NCI-H2196 treated with DMSO at 0.1 percent for 48 hours (cell line): ENCODE results near the gene DECR2.
A peak's percentile ranks its signal among the peaks of the same experiment; 100 is the strongest.
"Not testable (repeated sequence)": the region's sequence is repeated elsewhere in the genome, so short reads cannot be mapped to it uniquely, and the experiment has no call there.

Experiments
- DNase-seq: peaks from one replicate; lab custom pipeline; 2025; ENCODE audit not compliant: unreplicated experiment; lab: John Stamatoyannopoulos, UW

The DECR2 gene

DNA sequence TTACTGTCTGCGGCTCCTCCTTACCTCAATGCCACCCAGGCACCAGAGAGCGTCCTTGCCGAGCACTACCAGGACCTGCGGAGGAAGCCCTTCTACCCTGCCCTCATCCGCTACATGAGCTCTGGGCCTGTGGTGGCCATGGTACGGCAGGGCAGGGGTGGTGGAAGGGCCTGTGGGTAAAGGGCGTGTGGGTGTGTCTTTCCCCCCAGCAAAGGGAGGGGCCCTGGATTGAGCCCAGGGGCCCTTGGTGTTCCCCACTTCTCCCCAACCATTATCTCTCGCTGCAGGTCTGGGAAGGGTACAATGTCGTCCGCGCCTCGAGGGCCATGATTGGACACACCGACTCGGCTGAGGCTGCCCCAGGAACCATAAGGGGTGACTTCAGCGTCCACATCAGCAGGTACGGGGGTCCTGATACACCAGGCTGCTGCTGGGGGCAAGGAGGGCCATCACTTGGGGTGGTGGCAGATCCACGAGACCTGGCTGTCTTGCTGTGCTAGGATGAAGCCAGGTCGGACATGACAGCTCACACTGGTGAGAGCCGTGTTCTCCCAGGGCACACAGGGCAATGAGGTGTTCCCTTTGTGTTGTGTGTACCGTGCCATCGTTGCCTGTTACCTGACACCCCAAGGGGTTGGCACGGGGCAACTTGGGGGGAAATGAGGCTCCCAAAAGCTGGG is 2.2 kb upstream of the DECR2 start:
- no peak for DNase-seq

DNA sequence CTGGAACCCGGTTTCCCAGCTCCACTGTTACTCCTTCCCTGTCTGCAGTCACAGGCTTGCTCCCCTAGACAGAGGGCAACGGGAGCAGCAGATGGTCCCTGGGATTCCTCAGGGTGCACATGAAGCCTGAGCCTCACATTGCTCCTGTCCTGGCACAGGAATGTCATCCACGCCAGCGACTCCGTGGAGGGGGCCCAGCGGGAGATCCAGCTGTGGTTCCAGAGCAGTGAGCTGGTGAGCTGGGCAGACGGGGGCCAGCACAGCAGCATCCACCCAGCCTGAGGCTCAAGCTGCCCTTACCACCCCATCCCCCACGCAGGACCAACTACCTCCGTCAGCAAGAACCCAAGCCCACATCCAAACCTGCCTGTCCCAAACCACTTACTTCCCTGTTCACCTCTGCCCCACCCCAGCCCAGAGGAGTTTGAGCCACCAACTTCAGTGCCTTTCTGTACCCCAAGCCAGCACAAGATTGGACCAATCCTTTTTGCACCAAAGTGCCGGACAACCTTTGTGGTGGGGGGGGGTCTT is 1.6 kb upstream of the DECR2 start:
- no peak for DNase-seq

DNA sequence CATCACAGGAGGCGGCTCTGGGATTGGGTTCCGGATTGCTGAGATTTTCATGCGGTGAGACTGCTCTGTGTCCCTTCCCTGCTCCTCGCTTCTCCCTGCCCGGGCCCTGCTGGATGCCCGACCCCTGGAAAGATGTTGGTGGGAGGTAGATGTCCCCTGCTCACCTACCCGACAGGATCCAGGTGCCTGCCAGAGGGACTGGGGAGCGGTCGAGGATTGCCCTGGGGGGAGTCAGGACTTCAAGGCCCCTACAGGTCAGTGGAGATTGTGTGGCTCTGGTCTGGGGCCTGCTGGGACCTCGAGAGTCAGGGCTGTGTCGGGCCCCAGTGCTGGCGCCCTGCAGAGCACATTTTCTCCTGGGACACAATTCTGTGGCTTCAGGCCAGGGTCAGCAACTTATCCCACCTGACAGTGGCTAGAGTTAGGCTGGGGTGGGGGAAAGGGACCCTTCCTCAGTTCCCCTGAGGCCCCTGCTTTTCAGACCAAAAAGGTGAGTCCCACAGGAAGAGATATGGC is 3.3 kb downstream of the DECR2 start:
- DNase-seq: no peak

DNA sequence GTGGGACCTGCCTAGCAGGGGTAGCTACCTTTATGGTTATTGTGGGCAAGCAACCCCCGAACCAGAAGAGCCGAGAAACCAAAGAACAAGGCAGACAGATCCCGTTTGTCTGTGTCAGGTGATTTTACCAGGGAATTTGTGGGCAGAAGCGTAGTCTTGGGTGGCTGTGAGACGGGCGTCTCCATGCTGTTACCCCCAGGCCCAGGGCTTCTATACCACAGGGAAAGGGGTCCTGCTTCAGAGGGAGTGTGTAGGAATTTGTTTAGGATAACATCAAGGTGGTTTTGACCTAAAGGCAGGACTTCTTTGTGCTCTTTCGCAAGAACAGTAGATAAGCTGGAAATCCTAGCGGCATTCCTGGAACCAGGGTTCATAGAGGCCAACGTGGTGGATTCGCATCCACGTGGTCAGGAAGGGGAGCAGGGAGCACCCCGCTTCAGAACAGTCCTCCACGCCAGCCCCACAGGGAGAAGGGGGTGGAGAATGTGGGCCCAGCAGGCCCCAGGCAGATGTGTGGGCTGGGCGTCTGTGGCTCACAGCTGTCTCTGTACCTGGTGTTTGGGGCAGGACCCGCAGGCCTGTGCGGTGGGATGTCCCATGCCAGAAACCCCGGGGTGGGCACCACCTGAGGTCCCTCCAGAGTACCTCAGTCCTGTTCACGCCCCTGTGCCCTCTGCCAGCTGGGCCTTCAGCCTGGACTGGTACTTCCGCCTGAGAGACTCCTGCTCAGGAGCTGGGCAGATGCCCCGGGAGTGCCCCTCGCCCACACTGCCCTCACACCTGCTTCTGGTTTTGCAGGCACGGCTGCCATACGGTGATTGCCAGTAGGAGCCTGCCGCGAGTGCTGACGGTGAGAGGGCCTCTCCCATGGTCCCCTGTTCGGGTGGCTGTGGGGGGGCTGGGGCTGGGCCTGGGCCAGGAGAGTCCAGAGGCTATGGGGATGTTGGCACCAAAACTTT is 4.1 kb downstream of the DECR2 start:
- DNase-seq: no peak

DNA sequence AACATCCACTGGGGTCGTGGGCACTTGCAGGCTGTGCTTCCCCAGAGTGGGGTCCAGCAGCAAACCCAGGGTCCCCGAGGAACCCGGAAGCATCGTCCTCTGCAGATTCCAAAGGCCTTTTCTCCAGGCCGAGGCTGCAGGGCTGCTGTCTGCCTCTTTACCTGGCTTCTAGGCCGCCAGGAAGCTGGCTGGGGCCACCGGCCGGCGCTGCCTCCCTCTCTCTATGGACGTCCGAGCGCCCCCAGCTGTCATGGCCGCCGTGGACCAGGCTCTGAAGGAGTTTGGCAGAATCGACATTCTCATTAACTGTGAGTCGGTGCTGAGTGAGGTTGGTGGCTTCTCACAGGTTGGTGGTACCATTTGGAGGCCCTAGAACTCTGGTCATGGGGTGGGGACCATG is 5.6 kb downstream of the DECR2 start:
- DNase-seq: no peak

DNA sequence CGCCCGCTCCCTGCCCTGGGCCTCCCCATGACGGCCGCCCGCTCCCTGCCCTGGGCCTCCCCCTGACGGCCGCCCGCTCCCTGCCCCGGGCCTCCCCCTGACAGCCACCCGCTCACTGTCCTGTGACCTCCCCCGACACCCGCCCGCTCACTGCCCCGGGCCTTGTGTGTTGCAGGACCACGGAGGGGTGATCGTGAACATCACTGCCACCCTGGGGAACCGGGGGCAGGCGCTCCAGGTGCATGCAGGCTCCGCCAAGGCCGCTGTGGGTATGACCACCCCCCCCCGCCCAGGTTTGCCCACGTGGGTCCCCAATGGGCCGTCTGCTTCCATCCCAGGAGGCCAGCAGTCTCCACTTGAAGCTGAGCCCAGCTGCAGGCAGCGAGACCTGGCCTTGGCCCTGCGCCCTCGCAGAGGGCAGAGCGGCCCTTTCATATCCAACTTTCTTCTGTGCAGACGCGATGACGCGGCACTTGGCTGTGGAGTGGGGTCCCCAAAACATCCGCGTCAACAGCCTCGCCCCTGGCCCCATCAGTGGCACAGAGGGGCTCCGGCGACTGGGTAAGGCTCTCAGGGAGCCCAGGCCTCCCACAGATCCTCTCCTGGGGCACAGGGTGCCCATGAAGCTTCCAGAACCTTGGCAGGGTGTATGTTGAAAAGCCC is 9.0 kb downstream of the DECR2 start:
- no peak for DNase-seq

DNA sequence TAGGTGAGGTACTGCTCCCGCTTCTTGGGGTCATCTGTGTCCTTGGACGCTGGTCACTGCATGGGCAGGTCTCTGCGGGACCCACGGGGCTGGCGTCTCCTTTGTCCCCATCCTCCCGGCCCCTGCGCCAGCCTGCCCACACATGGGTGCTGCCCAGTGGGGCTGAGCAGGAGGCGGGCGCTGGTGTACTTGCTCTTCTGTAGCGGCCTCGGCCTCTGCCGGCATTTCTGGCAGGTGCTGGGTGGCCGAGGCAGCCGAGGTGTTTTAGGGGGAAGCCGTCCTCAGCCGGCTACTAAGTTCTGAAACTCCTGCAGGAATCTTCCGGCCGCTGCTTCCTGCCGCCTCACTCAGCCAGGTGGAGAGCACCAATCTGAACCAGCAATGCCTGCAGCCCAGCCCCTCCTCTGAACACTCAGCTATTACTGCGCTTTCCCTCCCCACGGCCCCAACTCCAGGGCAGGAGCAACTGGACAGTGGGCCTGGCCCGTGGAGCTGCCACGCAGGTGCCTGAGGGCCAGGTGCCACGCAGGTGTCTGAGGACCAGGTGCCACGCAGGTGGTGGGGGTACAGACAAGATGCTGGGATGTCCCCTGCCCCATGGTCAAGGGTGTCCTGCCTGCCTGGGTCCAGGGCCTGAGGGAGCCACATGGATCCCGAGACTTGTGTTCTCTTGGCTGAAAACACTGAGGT is 10.0 kb downstream of the DECR2 start:
- DNase-seq: no peak

DNA sequence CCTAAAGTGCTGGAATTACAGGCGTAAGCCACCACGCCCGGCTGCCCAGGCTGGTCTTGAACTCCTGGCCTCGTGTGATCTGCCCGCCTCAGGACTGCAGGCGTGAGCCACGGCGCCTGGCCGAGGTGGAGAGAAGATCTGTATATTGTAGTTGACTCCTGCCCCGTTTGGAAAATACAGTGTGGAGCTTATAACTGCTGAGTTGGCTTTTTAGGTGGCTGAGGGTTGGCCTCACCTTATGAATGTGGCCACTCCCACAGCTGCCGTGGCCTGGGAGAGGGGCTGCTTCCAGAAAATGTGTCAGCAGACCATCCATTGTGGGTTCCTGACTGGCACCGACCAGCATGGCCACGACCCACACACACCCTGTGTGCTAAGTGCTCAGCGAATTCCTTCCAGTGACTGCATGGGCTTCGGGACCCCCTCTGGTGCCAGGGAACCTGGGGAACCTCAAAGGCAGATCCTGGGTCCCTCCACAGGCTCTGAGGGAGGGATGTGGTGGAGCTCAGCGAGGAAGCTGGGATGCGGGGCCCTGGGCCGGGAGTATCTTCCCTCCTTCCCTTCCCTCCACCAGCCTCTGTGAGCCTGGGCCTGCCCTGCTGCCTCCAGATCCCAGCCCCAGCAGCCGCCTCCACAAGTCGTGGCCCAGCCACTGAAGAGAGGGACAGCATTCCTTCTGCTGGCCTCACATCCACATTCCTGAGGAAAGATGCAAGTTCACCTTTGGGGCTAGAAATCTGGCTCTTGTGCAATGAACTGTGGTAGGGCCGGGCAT is 12.9 kb downstream of the DECR2 start:
- DNase-seq: no peak

DNA sequence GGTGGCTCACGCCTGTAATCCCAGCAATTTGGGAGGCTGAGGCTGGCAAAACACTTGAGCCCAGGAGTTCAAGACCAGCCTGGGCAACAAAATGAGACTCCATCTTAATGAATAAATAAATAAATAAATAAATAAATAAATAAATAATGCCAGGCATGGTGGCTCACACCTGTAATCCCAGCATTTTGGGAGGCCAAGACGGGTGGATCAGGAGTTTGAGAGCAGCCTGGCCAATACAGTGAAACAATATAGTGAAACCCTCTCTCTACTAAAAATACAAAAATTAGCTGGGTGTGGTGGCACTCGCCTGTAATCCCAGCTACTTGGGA is 13.4 kb downstream of the DECR2 start:
- not testable (repeated sequence) for DNase-seq

DNA sequence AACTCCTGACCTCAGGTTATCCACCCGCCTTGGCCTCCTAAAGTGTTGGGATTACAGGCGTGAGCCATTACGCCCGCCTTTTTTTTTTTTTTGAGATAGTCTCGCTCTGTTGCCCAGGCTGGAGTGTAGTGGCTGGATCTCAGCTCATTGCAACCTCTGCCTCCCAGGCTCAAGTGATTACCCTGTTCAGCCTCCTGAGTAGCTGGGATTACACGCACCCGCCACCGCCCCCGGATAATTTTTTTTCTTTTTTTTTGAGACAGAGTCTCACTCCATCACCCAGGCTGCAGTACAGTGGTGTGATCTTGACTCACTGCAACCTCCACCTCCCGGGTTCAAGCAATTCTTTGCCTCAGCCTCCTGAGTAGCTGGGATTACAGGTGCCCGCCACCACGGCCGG is 20.5 kb downstream of the DECR2 start:
- not testable (repeated sequence) for DNase-seq

DNA sequence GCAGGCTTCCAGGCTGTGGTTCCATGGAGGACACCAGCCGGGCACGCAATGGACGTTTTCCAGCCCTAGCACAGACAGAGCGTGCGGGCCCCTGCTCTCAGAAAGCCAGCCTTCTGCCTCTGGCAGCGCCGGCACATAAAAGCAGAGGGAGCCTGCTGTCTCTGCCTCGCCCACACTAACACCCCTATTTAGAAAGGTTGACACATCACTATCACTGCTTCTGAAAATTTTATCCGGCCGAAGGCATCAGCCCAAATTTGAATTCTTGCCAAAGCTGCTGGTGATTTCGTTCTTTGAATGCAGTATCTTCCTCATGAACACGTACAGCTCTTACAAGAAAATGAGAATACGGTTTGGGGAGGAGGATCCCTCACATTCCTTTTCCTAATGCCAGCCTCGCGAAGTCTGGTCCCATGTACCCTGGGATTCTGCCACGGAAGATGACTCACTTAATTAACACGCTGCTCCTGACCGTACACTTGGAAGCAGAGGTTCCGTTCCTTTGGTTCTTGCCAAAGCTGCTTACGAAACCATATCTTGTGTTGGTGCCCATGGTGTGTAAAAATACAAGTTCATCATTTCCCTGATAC is 22.4 kb downstream of the DECR2 start:
- DNase-seq: no peak

DNA sequence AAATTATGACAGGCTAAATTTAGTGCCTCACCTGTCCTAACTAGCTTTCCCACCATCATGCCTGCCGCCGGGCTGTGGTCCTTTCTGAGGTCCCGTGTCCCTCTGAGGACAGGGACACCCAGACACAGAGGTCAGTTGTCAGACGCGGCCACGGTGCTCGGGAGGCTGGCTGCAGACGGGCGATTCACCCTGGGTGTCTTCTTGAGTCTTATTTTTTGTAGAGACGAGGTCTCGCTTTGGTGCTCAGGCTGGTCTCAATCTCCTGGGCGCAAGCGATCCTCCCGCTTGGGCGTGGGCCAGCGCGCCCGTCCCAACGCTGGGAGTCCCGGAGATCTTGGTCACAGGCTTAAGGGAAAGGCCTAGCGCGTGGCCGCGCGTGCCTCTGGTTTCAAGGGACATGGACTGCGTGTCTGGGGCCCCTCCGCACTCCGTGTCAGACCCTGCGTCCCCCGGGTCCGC is 23.0 kb downstream of the DECR2 start:
- DNase-seq: no peak

DNA sequence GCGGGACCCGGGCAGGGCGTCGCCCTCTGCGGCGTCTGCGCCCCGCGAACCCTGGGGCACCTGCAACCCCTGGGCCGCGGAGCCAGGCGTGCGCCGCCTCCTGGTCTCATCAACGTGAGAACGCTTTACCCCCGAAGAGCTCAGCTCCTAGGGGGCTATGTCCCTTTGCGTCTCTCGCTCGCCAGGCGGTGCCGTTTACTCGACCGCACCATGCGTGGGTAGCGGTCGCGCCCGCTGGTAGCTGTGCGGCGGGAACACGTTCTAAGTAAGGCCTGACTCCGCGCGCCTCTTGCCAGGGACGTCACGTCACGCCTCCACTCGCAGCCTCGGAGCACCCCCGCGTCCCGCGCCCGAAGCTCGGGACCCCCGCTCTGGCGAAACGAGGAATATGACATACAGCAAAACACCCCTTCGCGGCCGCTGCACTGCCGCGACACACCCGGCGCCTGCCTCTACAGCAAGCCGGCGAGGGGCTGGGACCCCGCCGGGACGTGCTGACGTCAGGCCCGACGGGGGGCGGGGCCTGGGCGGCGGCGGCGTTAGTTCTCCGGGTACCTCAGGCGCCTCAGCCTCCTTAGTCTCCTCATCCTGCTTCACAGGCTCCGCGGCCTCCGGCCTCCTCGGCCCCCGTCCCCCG is 23.5 kb downstream of the DECR2 start, which contains the start of gene RAB11FIP3:
Gene RAB11FIP3, plus strand, starts transcription at position 568 of the 637 bp plus-strand sequence. CDS start 358 bp downstream, outside the sequence.
- DNase-seq: peak; percentile 42

DNA sequence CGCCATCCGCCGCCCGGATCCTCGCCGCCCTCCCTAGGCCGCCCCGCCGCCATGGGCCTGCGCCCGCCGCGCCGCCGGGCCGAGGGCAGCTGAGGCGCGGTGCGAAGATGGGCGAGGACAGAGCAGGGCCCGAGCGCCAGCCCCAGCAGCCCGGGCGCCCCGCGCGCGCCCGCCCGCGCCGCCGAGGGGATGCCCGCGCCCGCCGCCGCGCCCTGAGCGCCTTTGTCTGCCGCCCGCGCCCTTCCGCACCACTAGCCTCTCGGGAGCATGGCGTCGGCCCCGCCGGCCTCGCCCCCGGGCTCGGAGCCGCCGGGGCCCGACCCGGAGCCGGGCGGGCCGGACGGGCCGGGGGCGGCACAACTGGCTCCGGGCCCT is 24.0 kb downstream of the DECR2 start:
- DNase-seq: no peak

DNA sequence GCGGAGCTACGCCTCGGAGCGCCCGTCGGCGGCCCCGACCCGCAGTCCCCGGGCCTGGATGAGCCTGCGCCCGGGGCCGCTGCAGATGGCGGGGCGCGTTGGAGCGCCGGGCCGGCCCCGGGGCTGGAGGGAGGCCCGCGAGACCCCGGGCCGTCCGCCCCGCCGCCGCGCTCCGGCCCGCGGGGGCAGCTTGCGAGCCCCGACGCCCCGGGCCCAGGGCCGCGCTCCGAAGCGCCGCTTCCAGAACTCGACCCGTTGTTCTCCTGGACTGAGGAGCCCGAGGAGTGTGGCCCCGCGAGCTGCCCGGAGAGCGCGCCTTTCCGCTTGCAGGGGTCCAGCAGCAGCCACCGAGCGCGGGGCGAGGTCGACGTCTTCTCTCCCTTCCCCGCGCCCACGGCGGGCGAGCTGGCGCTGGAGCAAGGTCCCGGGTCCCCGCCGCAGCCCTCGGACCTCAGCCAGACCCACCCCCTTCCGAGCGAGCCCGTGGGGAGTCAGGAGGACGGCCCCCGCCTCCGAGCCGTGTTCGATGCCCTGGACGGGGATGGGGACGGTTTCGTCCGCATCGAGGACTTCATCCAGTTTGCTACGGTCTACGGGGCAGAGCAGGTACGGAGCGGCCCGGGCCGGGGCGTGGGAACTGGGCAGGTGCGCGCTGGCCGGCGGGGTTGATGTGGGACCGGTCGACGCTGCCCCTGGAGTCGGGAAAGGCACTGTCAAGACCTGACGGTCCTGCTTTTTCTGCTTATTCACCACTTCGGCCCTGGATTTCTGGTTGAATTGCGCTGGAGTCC is 24.6 kb downstream of the DECR2 start:
- no peak for DNase-seq

DNA sequence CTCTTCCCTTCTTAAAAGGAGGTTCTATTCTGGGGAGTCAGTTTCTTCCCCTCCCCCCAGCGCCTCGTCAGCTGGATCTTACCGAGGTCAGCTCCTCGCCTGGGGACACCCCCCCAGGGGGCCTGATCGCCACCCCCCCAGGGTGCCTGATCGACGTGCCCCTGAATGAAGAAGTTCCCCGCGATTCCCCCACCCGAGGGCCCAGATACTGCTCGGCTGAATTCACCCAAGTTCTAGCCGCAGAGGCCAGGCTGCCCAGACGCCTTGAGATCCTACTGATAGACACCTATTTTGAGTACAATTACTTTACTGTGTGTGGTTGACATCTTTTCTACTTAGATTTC is 25.2 kb downstream of the DECR2 start:
- no peak for DNase-seq

DNA sequence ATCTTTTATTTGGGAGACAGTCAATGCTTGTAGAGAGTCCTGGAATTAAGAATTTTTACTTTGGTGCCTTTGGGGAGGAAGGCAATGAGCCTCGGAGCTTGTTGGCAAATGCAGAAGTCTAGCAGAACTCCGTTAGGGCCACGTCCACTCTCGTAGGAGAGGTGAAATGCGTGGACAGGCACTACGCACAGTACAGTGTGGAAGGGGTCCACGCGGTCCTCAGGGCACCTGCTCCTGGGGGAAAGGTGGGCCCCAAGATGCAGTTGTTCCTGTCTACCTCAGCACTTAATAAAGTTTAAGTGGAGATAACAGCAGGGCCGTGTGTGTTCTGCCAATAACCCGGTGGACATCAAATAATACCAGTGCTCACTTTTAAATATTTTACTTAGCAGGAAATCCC is 25.6 kb downstream of the DECR2 start:
- no peak for DNase-seq

DNA sequence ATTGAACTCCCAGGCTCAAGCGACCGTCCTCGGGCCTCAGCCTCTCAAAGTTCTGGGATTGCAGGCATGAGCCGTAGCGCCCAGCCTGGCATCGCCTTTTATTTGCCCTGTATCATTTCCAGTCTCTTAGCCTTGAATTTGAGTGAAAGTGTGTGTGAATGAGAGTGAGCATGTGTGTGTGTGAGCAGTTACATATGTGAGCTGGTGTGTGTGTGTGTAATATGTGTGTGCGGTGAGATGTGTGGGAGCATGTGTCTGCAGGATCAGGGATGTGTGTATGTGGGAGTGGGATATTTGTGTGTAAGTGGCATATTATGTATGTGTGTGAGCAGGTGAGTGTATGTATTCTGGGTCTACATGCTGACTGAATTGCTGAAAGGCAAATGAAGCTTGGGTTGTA is 29.2 kb downstream of the DECR2 start:
- DNase-seq: no peak
